Measurements from ENCODE around the gene RXFP1.
A peak's percentile ranks its signal among the peaks of the same experiment; 100 is the strongest.

Gene RXFP1

DNA sequence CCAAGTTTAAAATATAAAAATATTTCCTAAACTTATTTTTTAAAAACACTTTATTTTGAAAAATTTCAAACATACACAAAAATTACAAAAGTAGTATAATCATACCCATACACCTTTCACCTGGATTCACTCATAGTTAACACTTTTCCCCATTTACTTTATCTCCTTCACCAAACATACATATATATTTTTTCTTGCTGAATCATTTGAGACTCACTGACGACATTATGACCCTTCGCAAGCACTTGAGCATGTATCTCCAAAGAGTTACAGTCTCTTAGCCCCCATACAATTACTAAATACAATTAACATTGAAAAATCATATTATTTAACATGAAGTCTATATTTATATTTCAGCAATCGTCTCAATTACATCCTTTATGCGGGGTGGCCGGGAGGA is 19.8 kb downstream of the RXFP1 start:
- DNase-seq (ENCODE audit: low spot score), result no peak

DNA sequence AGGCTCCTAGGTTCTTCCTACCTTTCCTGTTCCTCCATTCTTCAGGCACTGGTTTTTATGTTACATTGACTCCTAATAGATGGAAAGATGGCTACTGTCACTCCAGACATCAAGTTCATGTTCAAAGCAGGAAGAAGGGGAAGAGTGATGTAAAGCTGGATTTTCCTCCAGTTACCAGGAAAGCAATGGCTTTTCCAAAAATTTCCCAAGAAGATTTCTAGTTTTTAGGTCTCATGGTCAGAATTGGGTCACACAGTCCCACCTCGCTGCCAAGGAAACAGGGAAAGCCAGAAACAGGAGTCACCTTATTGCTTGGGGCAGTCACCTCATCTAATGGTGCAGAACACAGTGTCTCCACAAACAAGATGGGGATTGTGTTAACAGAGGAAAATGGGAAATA is 21.5 kb downstream of the RXFP1 start:
- no peak for DNase-seq (ENCODE audit: low spot score)

DNA sequence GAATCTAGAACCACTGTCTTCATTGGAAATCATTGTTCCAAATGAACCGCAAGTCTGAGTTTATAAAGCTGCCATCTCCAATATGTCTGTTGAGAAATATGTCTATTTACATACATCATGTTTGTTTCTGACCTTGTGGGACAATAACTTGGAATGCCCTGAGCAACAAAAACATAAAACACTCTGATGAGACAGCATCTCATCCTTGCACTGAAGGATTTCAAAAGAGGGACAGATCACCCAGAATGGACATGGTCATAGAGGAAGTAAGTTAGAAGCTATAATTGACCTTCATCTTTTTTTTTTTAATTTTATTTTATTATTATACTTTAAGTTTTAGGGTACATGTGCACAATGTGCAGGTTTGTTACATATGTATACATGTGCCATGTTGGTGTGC is 22.5 kb downstream of the RXFP1 start:
- no peak for DNase-seq (ENCODE audit: low spot score)

DNA sequence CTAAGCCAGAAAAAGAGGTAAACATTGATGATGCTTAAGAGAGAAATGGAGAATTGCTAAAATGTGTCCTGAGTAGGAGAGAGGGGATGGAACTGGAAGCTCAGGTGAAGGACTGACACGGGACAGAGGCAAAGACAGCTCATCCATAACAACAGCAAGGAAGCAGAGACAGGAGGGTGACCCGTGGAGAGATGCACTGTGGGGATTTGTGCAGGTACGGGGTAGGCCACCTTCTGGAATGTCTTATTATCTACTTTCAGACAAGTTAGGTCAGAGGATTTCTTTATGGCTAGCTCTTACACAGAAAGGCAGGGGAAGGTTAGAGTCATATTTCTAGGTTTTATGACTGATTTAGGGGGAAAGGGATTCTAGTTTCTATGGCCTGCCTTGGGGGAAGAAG is 31.7 kb downstream of the RXFP1 start:
- DNase-seq (ENCODE audit: low spot score), result no peak

DNA sequence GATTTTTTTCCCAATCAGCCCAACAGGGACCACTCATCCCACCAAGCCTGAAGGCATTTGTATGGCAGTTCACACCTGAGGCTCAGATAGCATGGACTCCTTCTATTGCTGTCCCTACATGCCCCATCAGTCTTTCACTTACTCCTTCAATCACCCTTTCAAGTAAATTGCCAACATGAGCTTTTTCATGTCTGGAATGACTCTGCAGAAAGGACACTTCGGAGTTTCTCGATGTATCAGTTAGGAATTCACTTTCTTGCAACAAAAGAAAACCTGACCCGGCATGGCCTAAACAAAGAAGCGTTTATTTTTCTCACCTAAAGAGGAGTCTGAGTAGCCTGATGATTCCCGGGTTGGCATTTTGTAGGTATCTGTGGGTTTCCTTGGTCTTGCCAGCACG is 38.6 kb downstream of the RXFP1 start:
- no peak for DNase-seq (ENCODE audit: low spot score)

DNA sequence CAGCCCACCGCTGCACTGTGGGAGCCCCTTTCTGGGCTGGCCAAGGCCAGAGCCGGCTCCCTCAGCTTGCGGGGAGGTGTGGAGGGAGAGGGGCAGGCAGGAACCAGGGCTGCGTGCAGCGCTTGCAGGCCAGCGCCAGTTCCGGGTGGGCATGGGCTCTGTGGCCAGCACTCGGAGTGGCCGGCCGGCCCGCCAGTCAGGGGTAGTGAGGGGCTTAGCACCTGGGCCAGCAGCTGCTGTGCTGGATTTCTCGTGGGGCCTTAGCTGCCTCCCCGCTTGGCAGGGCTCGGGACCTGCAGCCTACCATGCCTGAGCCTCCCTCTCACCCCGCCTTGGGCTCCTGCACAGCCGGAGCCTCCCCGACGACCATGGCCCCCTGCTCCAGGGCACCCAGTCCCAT is 45.2 kb downstream of the RXFP1 start:
- no peak for DNase-seq (ENCODE audit: low spot score)

DNA sequence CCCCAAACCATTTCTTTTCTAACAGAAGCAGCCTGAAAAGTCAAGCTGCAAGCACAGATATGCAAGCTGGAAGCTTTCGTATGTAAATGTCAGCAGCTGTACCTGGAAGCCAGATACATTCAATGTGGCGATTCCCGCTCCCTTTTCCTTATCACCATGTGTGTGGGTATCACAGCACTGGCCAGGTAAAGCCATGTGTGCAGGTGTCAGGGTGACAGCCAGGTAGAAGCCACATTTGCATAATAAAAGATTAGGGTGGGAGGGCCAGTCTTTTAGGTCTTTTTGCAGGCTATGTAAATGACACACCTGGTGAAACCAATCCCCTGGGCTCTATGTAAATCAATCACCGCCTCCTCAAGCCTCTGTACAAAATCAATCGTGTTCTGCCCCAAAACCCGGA is 50.1 kb downstream of the RXFP1 start:
- no peak for DNase-seq (ENCODE audit: low spot score)

DNA sequence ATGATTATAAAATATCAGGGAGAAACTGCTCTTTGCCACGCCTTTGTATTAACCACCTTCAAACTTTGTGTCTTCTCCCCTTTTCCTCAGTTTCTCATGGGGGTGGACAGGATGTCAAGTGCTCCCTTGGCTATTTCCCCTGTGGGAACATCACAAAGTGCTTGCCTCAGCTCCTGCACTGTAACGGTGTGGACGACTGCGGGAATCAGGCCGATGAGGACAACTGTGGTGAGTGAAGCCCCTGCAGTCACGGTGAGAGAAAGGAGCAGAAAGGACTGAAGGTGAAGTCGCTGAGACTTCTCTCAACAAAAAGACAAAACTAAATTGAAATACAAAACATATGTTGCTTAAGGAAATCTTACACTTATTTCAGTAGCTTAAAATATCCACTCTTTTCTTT is 50.9 kb downstream of the RXFP1 start:
- DNase-seq (ENCODE audit: low spot score), result no peak

DNA sequence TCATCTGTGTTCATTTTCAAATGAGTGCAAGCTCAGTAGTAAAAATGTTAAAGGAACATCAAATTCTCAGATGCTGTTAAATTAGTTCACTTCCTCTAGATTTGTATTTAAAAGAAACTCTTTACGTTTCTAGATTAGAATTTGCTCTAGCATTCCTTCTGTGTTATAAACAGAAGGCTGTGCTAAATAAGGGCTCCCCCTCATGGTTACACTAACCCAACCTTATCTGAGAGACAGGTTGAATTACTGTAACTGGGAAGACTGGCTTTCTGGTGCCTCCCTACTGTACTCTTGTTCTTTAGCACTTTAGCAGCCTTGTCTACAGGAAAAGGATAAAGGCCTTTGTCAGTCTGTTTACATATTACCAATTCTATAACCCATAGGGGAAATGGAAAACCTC is 56.8 kb downstream of the RXFP1 start:
- no peak for DNase-seq (ENCODE audit: low spot score)

DNA sequence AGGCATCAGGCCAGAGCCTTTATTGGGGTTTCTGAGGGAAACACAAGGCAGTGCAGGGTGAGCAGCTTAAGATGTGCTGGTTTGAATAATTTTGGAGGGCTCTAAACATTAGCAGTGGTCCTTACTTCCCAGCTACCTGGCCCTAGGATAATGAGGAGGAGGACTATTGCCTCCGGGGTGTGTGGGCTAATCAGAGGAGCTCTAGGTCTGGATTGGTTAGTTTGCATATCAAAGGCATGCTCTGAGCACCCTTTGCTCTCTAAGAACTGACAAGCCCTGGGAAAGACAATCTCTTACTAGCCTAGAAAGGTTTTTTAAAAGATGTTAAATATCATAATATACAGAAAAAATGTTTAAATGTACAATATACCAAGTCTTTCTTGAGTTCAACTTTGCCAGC is 58.4 kb downstream of the RXFP1 start:
- DNase-seq (ENCODE audit: low spot score), result no peak

DNA sequence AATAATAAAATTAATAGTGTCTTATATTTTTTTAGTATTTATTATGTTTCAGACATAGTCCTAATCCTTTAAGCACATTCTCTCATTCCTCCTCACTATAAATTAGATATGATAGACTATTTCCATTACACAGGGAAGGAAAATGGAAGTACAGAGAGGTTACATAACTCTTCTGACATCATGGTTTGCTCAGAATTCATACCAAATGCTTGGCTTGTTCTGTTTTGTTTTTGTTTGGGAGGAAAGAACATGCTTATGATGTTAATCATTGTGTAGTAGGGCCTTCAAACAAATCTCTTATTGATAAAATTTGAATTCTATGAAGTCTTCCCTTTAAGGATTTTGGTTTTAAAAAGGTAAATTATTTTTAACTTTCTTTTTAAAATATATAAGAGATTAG is 59.5 kb downstream of the RXFP1 start:
- DNase-seq (ENCODE audit: low spot score), result no peak

DNA sequence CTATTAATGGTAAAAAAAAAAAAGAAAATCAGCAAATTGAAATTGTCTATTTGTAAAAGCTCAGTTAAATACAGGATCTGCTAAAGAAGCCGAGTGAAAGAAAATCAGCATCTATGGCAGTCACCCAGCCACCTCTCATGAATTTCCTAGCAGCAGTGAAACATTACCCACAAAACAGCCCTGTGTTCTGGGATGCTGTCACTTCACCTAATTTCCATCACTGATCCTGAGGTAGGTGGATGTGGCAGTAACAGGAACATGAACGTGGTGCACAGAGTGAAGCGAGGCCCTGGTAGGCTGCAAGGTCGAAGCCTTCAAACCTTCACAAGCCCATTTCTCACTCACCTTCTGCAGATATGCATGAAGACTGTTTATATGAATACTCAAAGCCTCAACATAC is 65.2 kb downstream of the RXFP1 start:
- DNase-seq (ENCODE audit: low spot score), result peak; percentile 32

DNA sequence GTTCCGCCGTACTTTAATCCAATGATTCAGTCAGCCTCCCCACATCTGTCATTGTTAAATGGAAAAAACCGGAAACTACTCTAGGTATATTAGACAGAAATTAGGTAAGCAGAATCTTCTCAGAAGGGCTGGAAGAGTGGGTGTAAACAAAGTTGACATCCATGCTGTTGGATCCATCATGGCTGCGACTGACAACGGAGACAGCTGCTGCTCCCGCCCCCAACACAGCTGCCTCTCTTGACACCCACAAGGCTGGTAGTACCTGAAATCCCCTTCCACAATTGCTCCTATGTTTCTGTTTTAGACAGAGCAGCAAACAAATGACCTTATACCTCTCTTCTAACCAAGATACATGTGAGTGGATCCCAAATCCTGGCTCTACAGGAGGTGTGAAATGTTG is 66.6 kb downstream of the RXFP1 start:
- DNase-seq (ENCODE audit: low spot score), result peak; percentile 41

DNA sequence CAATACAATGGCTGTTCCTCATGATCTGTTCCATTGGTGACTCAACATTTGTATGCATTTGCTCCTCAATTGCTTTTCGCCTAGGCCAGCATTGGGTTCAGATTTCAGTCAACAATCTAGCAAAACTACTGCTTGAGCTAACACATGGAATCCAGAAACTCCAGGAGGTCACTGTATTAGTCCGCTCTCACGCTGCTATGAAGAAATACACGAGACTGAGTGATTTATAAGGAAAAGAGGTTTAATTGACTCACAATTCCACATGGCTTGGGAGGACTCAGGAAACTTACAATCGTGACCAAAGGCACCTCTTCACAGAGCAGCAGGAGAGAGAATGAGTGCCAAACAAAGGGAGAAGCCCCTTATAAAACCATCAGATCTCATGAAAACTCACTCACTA is 67.1 kb downstream of the RXFP1 start:
- DNase-seq (ENCODE audit: low spot score), result no peak

DNA sequence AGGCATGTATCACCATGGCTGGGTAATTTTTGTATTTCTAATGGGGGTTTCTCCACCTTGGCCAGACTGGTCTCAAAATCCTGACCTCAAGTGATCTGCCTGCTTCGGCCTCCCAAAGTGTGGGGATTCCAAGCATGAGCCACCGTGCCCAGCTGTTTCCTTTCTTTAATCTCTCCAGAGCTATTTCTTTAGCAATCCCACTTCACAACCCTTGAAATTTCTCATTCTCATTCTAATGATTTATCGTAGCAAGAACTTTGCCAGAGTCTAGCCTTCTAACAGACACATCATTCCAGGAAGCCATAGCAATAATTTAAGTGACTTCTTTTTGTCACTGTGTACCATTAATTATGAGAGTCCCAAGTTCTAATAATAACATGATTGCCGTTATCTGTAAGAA is 68.6 kb downstream of the RXFP1 start:
- no peak for DNase-seq (ENCODE audit: low spot score)

DNA sequence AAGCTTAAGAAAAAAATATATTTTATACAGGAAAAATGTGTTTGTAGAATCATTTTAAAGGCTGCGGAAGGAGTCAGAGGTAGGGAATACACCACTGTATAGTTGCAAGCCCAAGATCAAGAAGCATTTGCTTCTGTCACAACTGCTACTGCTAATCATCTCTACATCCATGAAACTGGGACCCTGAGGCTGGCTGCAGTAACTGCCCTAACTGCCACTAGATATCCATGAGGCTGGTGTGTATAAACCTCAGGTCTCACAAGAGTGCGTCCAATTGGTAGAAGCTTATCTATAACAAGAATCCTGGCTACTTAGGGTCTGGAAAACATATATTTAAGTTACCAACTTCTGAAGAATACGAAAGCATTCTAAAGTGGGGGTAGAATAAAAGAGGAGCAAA is 69.1 kb downstream of the RXFP1 start:
- no peak for DNase-seq (ENCODE audit: low spot score)

DNA sequence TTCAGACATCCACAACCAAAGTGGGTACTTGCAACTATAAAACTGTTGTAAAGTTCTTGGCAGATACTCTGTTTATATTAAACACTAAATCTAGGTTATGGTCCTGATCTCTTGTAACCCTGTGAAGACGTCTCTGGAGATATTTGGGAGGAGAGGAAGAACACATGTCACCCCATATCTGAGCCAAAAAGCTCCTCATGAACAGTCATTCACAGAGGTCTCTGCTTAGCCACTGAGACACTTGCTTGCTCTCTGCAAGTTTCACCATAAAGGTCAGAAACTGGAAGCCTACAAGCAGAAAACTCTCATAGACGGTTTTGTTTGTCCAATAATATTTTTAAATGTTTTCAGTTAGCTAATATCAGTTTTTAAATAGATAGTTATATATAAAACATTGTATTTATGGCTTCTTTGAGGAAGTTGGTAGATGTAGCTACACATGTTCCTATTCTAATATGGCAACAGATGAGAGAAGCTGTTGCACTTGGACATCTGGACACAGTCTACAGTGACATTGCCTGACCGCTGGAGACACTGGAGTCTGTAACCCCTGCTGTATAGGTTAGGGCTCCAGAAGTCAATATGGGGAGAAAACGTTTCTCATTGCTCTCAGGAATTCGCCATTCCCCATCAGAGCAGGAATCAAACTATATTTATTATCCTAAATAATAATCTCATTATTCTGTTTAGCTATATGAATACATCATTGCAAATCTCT is 76.4 kb downstream of the RXFP1 start:
- DNase-seq (ENCODE audit: low spot score), result no peak

DNA sequence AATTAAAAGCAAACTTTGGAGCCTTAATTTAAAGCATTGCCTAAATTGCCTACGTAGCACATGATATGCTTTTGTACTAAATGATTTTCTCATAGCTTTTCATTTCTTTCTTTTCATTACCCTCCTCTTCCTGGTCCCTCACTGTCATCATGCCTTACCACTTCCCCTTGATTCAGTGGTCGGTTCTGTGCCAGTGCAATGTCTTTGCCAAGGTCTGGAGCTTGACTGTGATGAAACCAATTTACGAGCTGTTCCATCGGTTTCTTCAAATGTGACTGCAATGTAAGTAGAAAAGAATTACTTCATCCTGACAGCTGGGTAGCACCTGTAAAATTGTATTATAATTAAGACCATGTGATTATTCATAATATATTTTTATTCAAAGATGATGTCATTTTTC is 77.5 kb downstream of the RXFP1 start:
- no peak for DNase-seq (ENCODE audit: low spot score)

DNA sequence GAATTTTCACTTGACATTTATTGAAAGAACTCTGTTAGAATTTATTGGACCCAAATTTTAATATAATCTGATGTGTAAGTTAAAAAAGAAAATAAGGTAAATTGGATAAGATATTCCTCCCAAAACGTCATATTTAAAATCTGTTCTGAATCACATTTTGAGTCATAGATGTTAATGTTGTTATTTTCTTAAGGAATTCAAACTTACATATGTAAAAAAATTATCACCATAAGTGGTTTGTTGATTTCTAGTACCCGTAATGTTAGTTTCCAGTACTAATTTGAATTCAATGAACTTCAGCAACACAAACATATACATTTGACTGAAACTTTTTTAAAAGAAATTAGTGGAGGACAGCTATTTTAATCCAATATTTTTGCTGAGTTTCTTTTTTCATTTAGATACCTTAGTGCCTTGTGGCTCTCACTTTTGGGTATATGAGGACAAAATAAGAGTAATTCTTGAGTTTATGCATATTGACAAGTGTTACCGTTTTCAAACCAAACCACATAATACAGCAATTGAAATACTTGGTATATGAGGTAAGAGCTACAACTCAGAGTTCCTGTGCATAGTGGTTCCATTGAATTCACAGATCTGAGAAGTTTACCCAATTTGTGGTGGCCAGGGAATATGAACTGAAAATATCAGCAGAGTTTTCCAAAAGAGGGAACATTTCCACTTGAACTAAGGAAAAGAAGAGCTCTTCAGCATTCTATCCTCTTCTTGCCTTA is 78.2 kb downstream of the RXFP1 start:
- no peak for DNase-seq (ENCODE audit: low spot score)

DNA sequence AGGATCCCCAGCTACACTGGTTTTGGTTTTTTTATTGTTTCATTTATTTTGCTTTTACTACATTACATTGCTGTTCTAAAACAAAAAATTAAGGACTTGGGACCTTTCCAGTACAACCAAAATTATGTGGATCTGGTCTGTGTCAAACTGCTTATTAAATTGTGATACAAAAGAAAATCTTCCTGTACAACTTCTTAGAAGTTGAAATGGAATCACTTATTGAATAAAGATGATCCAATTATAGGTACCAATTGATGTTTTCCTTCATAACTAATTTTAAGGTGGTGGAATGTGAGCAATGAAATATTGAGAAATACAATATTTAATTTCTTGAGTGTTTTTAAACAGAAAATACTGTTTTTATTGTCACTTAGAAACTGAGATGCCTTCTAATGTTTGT is 82.7 kb downstream of the RXFP1 start:
- no peak for DNase-seq (ENCODE audit: low spot score)

DNA sequence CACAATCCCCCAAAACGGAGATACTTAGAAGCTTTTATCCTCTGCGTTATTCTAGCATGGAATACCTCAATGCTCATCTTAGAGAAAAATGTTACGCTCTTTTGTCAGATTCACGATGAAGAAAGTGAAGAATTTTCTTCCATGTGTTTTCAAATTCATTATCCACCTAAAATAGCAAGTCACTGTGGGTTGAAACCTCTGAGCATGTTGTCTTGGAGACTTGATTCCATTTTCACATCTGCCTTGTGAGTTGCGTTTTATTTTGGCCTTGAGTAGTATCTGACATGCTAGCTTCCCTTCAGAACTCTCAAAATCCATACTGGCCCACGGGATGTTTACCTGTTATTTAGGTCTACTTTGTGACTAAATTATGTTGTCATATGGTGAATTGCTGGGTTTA is 83.7 kb downstream of the RXFP1 start:
- no peak for DNase-seq (ENCODE audit: low spot score)

DNA sequence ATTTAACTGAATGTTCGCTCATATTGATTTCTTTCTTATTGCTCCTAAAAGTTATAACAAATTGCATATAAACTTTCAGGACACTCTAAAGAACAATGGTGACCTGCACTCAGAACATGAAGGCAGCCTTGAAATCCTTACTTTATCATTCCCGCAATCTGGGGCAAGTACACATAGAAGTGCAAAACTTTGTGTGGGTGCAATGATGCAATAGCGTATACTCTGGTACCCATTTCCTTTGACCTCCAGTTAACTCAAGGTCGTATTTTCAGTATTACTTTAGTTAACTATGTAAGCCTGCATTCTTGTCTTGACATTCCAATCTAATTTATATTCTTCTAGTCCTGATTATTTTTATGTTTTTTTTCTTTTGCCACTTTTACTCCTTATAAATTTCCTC is 85.3 kb downstream of the RXFP1 start:
- DNase-seq (ENCODE audit: low spot score), result no peak

DNA sequence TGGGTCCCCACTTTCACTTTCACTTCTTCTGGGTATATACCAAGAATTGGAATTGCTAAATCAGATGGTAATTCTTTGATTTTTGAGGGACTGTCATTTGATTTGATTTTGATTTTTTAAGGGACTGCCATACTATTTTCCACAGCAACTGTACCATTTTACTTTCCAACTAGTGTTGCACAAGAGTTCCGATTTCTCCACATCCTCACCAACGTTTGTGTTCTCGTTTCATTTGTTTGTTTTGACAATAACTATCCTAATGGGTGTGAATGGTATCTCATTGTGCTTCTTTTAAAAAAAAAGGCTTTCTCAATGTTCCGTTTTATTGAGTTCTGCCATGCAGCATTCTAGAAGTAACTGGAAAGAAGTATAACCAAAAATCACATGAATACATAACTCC is 87.4 kb downstream of the RXFP1 start:
- DNase-seq (ENCODE audit: low spot score), result no peak

DNA sequence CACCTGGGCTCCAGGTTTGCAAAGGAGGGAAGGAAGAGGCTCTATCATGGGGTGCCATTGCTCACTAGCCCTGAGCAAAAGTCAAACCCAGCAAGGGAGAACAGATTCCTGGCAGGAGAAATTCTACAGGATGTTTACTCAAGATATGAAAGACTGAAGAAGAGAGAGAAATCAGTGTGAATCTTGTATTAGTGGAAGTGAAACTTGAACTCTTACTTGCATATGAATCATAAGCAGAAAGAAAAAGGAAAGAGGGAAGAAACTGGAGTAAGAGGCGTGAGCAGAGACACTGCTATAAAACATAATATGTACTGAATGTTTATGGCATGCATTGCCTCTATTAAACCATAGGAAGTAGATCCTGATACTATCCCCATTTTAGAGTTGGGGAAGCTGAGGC is 89.1 kb downstream of the RXFP1 start:
- no peak for DNase-seq (ENCODE audit: low spot score)
